Measurements from ENCODE around the gene KCNF1. TPM values are rescaled to one million over a fixed set of nuclear protein-coding genes. Genes with fewer than 3 reads are reported as not detected.
A peak's percentile ranks its signal among the peaks of the same experiment; 100 is the strongest.

KCNF1 gene
- total RNA-seq, 2 donors from 2014 or later, result not detected

DNA sequence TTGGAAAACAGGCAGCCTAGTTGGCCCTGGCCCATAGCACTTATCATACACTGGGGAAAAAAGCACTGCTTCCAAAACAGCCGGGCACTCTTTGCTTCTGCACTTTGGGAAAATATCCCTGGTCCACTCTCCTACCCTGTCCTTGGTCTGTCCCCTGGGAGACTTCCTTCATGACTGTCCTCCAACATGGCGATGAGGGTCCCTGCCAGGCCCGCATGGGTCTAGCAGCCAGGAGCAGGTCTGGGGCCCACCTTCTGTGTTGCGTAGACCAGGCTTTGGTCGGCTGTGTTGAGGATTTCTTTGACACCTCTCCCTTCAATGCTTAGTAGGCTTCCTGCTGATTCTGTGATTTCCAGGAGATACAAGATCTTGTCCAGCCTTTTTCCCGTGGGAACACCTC is 12.2 kb downstream of the KCNF1 start:
- Mint-ChIP-seq H3K4me1 (ENCODE audit: low read depth in 2 of 2) (no peaks in the 10 kb centered on the region), H3K9me3 (no peaks in the 10 kb centered on the region), H3K27ac (no peak overlapping the region), H3K36me3 (no peaks in the 10 kb centered on the region), H3K27me3 (peaks cover 4 to 10% of the 10 kb centered on the region in 2 donors), H3K4me3 (no peak overlapping the region)
- DNase-seq (ENCODE audit: low spot score), result no peak
- no peak for ATAC-seq

DNA sequence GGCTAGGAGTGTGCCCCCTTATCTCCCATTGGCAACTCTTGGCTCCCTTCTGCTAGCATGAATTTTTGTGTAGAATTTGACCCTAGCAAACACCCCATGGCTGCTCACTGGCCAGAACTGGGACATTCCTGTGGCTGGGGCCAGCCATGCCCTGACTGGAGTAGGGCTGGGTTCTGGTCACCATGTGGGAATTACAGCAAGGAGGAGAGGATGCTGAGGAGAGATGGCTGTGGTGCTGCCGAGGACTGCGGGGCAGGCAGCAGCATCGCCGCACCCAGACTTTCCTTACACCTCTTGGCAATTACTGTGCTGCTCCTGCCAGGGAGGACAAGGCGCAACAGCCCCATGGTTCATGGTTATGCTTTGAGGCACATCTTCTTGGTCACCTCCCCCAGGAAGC is 12.7 kb downstream of the KCNF1 start:
- Mint-ChIP-seq H3K36me3 (no peaks in the 10 kb centered on the region), H3K9me3 (no peaks in the 10 kb centered on the region), H3K27ac (no peak overlapping the region), H3K4me1 (ENCODE audit: low read depth in 2 of 2) (no peaks in the 10 kb centered on the region), H3K27me3 (peaks cover 6 to 15% of the 10 kb centered on the region in 2 donors), H3K4me3 (no peak overlapping the region)
- DNase-seq (ENCODE audit: low spot score), result no peak
- ATAC-seq, result no peak

DNA sequence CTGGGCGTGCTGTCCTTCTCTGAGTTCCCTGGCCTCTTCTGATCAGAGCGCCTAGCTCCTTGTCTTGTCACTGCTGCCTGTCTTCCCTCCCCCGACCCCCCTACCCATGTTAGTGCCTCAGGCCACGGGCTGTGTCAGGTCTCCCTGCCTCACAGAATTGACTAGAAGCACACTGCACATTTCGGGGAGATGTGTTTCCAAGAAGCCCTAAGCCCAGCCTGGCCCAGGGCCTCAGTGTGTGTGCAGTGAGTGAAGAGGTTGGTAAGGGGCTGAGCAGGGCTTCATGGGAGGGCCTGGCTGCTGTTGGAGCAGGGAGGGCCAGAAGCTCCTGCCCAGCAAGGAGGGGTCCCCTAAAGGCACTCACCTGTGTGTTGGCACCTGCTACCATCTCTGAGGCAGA is 13.1 kb downstream of the KCNF1 start:
- DNase-seq (ENCODE audit: low spot score), result no peak
- Mint-ChIP-seq H3K36me3 (no peaks in the 10 kb centered on the region), H3K4me1 (ENCODE audit: low read depth in 2 of 2) (no peaks in the 10 kb centered on the region), H3K27me3 (peaks cover 9 to 19% of the 10 kb centered on the region in 2 donors), H3K9me3 (no peaks in the 10 kb centered on the region), H3K27ac (no peak overlapping the region), H3K4me3 (no peak overlapping the region)
- no peak for ATAC-seq

DNA sequence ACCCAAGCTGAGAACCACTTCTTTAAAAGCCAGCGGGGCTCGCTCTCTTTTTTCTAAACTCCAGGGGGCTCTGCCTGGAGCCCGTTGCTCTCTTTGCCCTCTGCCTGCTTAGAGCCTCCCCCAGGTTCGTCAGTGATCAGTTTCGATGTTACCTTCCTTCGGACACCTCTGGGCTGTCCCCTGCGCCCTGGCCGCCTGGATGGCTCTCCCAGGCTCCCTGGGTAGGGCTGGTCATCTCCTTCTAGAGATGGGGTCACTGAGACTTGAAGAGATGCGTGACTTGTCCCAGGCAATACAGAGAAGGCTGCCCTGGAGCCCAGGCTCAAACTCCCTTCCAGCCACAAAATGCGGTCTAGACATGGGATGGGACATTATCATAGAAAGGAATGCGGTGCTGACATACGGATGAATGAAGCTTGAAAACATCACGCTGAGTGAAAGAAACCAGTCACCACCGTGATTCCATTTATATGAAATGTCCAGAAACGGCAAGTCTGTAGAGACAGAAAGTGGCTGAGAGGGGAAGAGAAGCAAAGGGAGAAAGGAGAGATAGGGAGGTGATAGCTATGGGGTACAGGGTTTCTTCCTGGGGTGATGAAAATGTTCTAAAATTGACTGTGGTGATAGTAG is 14.6 kb downstream of the KCNF1 start:
- no peaks in the 10 kb centered on the region for H3K9me3 Mint-ChIP-seq
- no peak overlapping the region for H3K4me3 Mint-ChIP-seq
- H3K27ac Mint-ChIP-seq, result no peak overlapping the region
- H3K27me3 Mint-ChIP-seq, result peaks cover 13 to 27% of the 10 kb centered on the region in 2 donors
- no peaks in the 10 kb centered on the region for H3K36me3 Mint-ChIP-seq
- H3K4me1 Mint-ChIP-seq (ENCODE audit: low read depth in 2 of 2), result no peaks in the 10 kb centered on the region
- ATAC-seq (no peak), DNase-seq (ENCODE audit: low spot score) (no peak)

DNA sequence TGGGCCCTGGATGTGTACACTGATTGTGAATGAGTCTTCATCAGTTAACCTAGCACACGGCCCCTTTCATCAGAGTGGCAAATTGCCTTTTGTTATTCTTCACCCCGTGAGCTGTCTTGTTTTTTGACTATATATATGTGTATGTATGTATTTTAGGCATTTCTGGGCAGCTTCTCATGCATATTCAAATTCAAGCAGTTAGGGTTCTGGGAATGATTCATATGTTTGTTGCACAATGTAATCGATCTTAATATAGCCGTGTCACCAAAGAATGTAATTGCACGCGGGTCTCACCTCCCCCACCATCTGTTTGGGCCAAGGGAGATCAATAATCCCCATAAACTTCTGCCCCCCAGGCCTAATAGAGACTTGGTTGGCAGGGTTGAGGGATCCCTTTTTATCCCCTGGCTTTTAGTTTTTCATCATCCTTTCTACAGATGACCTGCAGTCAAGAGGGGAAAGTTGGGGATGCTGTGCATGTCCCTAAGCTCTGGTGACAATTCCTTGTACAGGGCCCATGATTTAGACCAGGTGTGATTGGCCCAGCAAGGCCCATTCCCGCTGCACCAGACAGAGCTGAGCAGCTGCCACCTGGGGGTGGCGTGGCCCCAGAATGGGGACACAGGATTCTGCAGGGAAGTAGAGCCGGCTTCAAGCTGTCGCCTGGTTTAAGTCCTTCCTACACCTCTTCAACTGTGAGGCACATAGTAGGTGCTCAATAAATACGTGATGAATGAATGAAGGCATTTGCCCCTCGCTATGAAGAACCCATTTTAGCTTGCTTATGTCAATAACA is 19.2 kb downstream of the KCNF1 start:
- Mint-ChIP-seq H3K4me1 (ENCODE audit: low read depth in 2 of 2) (no peaks in the 10 kb centered on the region), H3K9me3 (no peaks in the 10 kb centered on the region), H3K36me3 (no peaks in the 10 kb centered on the region), H3K4me3 (no peak overlapping the region), H3K27ac (no peak overlapping the region), H3K27me3 (peaks cover 18 to 33% of the 10 kb centered on the region in 2 donors)
- DNase-seq (ENCODE audit: low spot score) (no peak), ATAC-seq (no peak)

DNA sequence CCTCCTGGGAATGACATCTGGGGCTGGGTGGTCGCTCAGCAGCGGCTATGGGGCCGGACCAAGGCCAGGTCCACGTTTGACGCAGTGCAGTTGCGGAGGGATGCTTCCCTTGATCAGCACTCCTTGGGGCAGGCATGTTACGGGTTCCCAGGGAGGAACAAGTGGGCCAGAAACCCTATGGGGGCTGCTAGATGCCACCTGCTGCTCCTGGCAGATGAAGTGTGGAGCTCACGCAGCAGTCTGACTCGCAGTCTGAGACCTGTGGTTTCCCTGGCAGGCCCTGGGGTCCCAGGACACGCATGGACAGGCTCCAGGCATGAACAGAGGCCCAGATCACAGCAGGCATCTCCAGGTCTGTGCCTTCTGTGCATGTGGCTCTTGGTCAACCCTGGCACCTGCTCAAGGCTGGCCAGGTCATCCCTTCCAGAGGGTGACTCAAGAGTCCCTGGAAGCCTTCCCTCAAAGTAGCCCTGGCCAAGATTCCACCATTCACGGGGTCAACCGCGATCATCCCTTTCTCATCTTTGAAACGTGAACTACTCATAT is 20.0 kb downstream of the KCNF1 start:
- peaks cover 20 to 35% of the 10 kb centered on the region in 2 donors for H3K27me3 Mint-ChIP-seq
- no peak for DNase-seq (ENCODE audit: low spot score)
- no peak overlapping the region for H3K27ac Mint-ChIP-seq
- H3K4me1 Mint-ChIP-seq (ENCODE audit: low read depth in 2 of 2), result no peaks in the 10 kb centered on the region
- no peaks in the 10 kb centered on the region for H3K9me3 Mint-ChIP-seq
- no peaks in the 10 kb centered on the region for H3K36me3 Mint-ChIP-seq
- no peak for ATAC-seq
- no peak overlapping the region for H3K4me3 Mint-ChIP-seq

DNA sequence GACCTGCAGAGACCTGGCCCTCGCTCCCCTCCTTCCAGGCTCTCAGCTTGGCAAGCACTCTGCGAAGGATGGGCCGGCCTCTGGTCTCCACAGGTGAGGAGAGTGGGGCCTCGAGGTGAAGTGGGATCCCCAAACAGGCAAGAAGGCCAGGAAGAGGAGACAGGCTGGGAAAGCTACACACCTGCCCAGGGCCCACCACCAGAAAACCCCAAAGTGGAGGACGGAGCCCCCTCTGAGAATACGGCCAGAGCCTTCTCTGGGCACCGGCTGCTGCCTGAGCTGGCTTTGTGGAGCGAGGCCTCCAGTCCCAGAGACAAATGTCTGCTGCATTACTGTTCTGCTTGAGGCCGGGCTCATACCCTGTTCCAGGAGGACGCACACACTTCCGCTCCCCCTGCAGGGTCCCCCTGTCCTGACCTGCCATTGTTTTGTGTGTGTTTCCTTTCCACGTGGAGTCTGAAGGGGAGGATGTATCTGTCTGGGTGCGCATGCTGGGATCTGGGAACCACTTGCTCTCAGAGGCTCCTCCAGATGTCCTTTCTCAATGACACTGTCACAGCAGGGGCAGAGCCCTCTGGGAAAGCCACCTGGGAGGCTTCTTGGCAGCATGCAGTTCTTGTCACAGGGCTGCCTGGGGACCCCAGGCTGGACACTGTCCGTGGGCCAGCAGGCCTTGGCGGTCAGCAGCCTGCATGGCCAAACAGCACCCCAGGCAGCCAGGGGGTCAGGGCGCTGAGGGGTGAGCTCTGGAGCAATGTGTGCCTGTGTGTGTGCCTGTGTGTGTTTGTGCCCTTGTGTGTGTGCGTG is 20.8 kb downstream of the KCNF1 start:
- ATAC-seq, result peak in 1 of 2 donors; percentile 15
- Mint-ChIP-seq H3K4me3 (no peak overlapping the region), H3K4me1 (ENCODE audit: low read depth in 2 of 2) (no peaks in the 10 kb centered on the region)

DNA sequence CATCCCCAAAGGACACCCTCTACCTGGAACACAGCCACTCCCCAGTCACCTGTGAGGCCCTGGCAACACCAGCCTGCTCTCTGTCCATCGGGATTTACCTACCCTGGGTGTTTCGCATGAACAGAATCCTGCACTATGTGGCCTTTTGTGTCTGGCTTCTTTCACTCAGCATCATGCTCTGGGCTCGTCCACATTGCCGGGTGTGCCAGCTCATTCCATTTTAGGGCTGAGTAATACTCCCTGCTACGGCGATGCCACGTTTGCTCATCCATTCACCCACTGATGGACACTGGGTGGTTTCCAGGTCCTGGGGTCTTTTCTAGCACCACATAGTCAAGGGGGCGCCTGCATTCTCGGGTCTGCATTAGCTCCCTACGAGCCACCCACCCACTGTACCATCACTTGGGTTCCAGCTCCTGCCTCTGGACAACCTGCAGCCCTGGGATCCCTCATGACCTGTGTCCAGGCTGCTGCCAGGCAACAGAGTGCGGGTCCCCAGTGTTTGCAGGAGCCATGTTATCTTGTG is 22.0 kb downstream of the KCNF1 start:
- ATAC-seq, result no peak
- Mint-ChIP-seq H3K9me3 (peaks cover 2% of the 10 kb centered on the region), H3K36me3 (peaks cover 2% of the 10 kb centered on the region), H3K27ac (no peak overlapping the region), H3K4me1 (ENCODE audit: low read depth in 2 of 2) (no peaks in the 10 kb centered on the region), H3K27me3 (peaks cover 17 to 27% of the 10 kb centered on the region in 2 donors), H3K4me3 (no peak overlapping the region)
- no peak for DNase-seq (ENCODE audit: low spot score)

More for the DNA sequence above, 20.8 kb downstream of the KCNF1 start:
- Mint-ChIP-seq H3K27ac (no peak overlapping the region), H3K9me3 (no peaks in the 10 kb centered on the region), H3K27me3 (peaks cover 20 to 35% of the 10 kb centered on the region in 2 donors), H3K36me3 (no peaks in the 10 kb centered on the region)
- DNase-seq (ENCODE audit: low spot score), result no peak

DNA sequence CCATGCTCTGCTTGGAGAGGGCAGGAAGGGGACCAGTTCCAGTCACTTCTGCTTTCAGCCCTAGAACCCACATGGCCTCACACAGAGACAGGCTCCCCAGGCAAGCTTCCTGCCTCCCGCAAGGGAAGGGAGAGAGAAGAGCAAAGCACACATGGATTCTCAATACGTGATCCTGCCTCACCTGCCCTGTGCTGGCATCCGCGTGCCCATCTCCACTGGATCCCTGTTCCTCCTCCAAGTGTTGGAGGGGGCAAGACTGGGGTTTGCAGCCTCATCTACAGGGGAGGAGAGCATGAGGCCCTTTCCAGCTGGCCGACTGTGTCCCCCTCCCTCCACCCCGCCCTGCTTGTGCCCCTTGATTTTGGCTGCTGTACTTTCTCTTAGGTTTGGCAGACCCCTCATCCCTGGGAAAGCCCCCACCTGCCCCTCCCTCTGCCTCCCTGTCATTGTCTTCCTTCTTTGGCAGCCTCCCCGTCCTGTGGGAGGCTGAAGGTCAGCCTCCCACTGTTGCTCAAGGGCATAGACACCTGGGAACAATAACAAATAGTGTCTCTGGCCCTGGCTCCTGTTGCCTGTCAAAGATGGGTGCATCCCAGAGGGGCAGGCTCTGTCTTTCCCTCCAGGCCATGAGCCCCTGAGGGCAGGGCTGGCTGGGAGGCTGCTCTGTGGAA is 22.7 kb downstream of the KCNF1 start:
- ATAC-seq, result no peak
- Mint-ChIP-seq H3K27ac (no peak overlapping the region), H3K4me1 (ENCODE audit: low read depth in 2 of 2) (no peaks in the 10 kb centered on the region), H3K27me3 (peaks cover 18 to 26% of the 10 kb centered on the region in 2 donors), H3K4me3 (no peak overlapping the region), H3K9me3 (peaks cover 8% of the 10 kb centered on the region), H3K36me3 (peaks cover 8% of the 10 kb centered on the region)
- DNase-seq (ENCODE audit: low spot score), result no peak

DNA sequence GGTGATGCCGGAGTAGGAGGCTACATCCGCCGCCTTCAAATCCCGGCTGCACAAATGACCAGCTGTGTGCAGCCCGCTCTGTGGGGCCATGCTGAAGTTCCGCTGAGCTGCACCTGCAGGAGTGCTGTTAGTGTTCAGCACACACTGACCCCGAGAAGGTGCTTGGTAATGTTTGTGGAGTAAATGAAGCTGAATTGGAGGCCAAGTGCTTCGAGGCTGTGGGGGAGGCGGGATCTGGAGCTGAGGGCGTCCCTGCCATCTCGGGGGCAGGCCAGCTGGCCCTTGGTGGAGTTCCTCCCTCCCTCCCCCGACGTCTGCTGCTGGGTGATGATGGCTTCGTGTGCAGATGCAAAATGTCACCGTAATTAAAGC is 23.2 kb downstream of the KCNF1 start:
- DNase-seq (ENCODE audit: low spot score) (no peak), ATAC-seq (no peak)
- Mint-ChIP-seq H3K9me3 (peaks cover 10% of the 10 kb centered on the region), H3K27ac (no peak overlapping the region), H3K4me3 (no peak overlapping the region), H3K4me1 (ENCODE audit: low read depth in 2 of 2) (no peaks in the 10 kb centered on the region), H3K27me3 (peaks cover 15 to 23% of the 10 kb centered on the region in 2 donors), H3K36me3 (peaks cover 9% of the 10 kb centered on the region)

DNA sequence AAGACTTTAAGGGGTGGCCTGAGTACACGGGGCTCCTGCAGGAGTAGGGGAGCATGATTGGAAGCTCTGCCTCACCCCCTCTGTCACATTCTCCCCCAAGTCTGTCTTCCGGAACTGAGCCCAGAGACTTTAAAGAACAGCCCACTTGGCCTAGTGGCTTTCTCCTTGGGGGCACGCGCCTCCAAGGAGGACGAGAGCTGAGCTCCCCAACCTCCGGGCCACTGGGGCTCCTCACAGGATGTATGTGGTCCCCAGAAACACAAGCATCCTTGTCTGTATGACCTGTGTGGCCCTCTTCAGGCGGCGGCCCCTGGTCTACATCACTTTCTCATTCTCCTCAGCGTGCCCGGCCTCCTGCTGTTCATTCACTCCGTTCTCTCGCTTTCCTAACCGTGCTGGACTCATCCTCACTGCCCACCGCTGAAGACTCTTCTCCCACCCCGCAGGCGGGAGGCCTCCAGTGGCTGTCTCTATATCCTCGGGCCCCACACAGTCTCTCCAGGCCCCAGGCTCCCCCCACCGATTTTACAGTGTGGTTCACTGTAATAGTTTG is 23.7 kb downstream of the KCNF1 start:
- Mint-ChIP-seq H3K4me3 (no peak overlapping the region), H3K27me3 (peaks cover 11 to 18% of the 10 kb centered on the region in 2 donors), H3K27ac (no peak overlapping the region), H3K4me1 (ENCODE audit: low read depth in 2 of 2) (no peaks in the 10 kb centered on the region), H3K36me3 (peaks cover 9% of the 10 kb centered on the region), H3K9me3 (peaks cover 10% of the 10 kb centered on the region)
- DNase-seq (ENCODE audit: low spot score) (no peak), ATAC-seq (no peak)

DNA sequence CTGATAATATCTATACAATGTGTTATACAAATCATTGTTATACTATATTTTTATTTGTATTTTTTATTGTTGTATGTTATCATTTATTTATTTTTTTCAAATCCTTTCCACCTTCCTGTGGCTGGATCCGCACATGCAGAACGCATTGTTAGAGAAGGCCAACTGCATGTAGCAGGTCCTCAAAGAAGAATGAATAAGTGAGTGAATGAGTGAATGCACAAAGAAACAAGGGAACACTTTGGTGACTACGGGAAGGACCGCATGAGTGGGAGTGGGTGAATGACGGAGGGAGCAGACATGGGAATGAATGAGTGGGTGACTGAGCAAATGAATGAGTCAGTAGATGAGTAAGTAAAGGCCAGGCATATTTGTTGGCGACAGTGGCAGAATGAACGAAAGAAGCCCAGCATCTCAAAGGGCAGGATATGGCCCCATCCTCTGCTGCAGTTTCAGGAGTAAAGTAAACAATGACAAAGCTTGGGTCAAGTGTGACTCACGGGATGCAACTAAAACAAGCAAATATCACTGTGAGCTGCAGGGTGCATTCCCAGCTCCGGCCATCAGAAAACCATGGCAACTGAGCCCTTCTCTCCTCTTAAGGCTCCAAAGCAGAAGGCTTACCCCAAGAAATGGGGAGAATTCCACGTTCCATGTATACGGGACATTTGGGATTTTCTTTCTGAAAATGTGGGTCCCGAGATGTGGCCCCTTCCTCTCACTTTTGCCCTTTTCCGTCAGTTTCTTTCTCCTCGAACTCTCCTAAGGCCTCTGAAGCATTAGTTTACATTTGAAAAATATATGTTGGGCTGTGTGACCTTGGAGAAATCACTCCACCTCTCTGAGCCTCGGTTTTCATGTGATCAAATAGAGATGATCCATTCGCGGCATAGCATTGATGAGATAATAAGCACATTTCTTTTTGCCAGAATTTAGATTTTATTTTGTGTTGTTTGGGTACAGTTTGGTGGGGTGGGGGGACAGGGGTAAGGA is 24.5 kb downstream of the KCNF1 start:
- Mint-ChIP-seq H3K27ac (no peak overlapping the region), H3K4me3 (no peak overlapping the region), H3K36me3 (peaks cover 9% of the 10 kb centered on the region), H3K4me1 (ENCODE audit: low read depth in 2 of 2) (no peaks in the 10 kb centered on the region), H3K27me3 (peaks cover 14 to 15% of the 10 kb centered on the region in 2 donors), H3K9me3 (peaks cover 10% of the 10 kb centered on the region)
- ATAC-seq, result no peak
- DNase-seq (ENCODE audit: low spot score), result no peak
